IPS-18a (cell line): ENCODE data around the gene GATAD2B.

Experiments used
- H3K27ac ChIP-seq: one replicate; pipeline ENCODE4 v1.5.1; 2013; ENCODE audit warnings: low read length
- H3K27me3 ChIP-seq: one replicate; pipeline ENCODE4 v1.6.1; 2013; ENCODE audit warnings: mild to moderate bottlenecking, low read length; ENCODE audit not compliant: control insufficient read depth, insufficient read depth
- H3K36me3 ChIP-seq: one replicate; pipeline ENCODE4 v1.6.1; 2013; ENCODE audit warnings: low read depth, low read length; ENCODE audit not compliant: control insufficient read depth
- H3K4me1 ChIP-seq: one replicate; pipeline ENCODE4 v1.6.1; 2013; ENCODE audit warnings: low read depth, low read length; ENCODE audit not compliant: control insufficient read depth
- H3K4me3 ChIP-seq: one replicate; pipeline ENCODE4 v1.5.1; 2013; ENCODE audit warnings: low read length
- H3K9ac ChIP-seq: one replicate; pipeline ENCODE4 v1.6.1; 2013; ENCODE audit warnings: mild to moderate bottlenecking, low read length, moderate library complexity
- H3K9me3 ChIP-seq: one replicate; pipeline ENCODE4 v1.6.1; 2013; ENCODE audit warnings: low read depth, low read length; ENCODE audit not compliant: control insufficient read depth

The GATAD2B gene

DNA sequence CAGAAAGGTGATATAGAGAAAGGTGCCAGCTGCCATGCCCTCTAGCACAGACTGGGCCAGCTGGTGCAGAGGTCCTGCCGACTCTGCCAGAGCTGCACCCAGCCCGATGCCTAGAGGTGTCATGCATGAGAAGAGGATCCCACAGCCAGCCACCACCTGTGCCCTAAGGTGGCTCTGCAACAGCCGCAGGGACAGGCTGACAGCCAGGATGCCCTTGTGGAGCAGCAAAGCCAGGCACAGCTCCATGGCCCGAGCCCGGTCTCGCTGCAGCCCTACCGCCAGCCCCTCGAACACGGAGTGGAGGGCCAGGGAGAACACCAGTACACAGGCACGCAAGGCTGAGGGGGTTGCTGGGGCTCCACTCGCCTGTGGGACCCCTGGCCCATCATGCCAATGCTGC is 37.4 kb upstream of the GATAD2B start:
- no peak overlapping the region for H3K9ac ChIP-seq
- H3K36me3 ChIP-seq: peaks cover 20% of the 10 kb centered on the region
- H3K9me3 ChIP-seq: no peaks in the 10 kb centered on the region
- H3K4me1 ChIP-seq: peaks cover 19% of the 10 kb centered on the region
- H3K4me3 ChIP-seq: no peak overlapping the region
- H3K27ac ChIP-seq: no peak overlapping the region
- H3K27me3 ChIP-seq: no peaks in the 10 kb centered on the region

DNA sequence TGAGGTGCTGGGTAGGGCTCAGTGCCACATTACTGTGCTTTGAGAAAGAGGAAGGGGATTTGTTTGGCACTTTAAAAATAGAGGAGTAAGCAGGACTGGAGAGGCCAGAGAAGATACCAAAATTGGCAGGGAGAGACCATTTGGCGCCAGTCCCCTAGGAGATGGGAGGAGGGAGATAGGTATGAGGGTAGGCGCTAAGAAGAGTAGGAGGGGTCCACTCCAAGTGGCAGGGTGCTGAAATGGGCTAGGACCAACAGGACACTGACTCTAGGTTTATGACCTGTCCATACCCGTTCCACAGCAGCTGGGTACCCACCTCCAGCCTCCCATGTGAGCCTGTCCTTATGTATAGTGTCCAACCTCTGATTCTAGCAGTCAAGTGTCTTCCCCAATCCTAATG is 36.7 kb upstream of the GATAD2B start:
- peaks cover 19% of the 10 kb centered on the region for H3K4me1 ChIP-seq
- H3K27ac ChIP-seq: no peak overlapping the region
- H3K9ac ChIP-seq: no peak overlapping the region
- no peaks in the 10 kb centered on the region for H3K9me3 ChIP-seq
- H3K27me3 ChIP-seq: no peaks in the 10 kb centered on the region
- no peak overlapping the region for H3K4me3 ChIP-seq
- H3K36me3 ChIP-seq: peaks cover 20% of the 10 kb centered on the region

GRCh38 chr1:153958961-153959260 is 36.1 kb upstream of the GATAD2B start:
- peaks cover 20% of the 10 kb centered on the region for H3K36me3 ChIP-seq
- no peaks in the 10 kb centered on the region for H3K9me3 ChIP-seq
- peak overlapping the region; percentile 1 for H3K4me3 ChIP-seq
- no peaks in the 10 kb centered on the region for H3K27me3 ChIP-seq
- peaks cover 19% of the 10 kb centered on the region for H3K4me1 ChIP-seq
- H3K9ac ChIP-seq: no peak overlapping the region
- H3K27ac ChIP-seq: no peak overlapping the region

- H3K9me3 ChIP-seq: no peaks in the 10 kb centered on the region
- H3K27me3 ChIP-seq: no peaks in the 10 kb centered on the region
- peaks cover 20% of the 10 kb centered on the region for H3K36me3 ChIP-seq
- peak within 1 kb of the TSS; percentile 90 for H3K4me3 ChIP-seq
- H3K27ac ChIP-seq: peak within 1 kb of the TSS; percentile 19
- peaks cover 19% of the 10 kb centered on the region for H3K4me1 ChIP-seq
- H3K9ac ChIP-seq: peak within 1 kb of the TSS; percentile 71
Observed at GRCh38 chr1:153958111-153958960, 35.6 kb upstream of the GATAD2B start, which contains the start of gene CRTC2. Gene CRTC2, minus strand, starts transcription at chr1:153958612. Its CDS starts 115 bp downstream, at chr1:153958497.

GRCh38 chr1:153957744-153958110 is 35.0 kb upstream of the GATAD2B start:
- Histone ChIP-seq H3K27me3 (no peaks in the 10 kb centered on the region), H3K9me3 (no peaks in the 10 kb centered on the region), H3K9ac (peak overlapping the region; percentile 71), H3K36me3 (peaks cover 20% of the 10 kb centered on the region), H3K4me3 (peak overlapping the region; percentile 90), H3K27ac (peak overlapping the region; percentile 19), H3K4me1 (peaks cover 19% of the 10 kb centered on the region)

GRCh38 chr1:153956997-153957715 is 34.4 kb upstream of the GATAD2B start:
- Histone ChIP-seq H3K27ac (peak overlapping the region; percentile 19), H3K4me1 (peaks cover 19% of the 10 kb centered on the region), H3K9me3 (no peaks in the 10 kb centered on the region), H3K36me3 (peaks cover 26% of the 10 kb centered on the region), H3K4me3 (peak overlapping the region; percentile 90), H3K9ac (peak overlapping the region; percentile 71), H3K27me3 (no peaks in the 10 kb centered on the region)

- H3K4me1 ChIP-seq: peaks cover 10% of the 10 kb centered on the region
- no peak overlapping the region for H3K27ac ChIP-seq
- no peak overlapping the region for H3K4me3 ChIP-seq
- no peak overlapping the region for H3K9ac ChIP-seq
- H3K27me3 ChIP-seq: no peaks in the 10 kb centered on the region
- peaks cover 23% of the 10 kb centered on the region for H3K36me3 ChIP-seq
- H3K9me3 ChIP-seq: no peaks in the 10 kb centered on the region
Observed at GRCh38 chr1:153954826-153955225, 32.1 kb upstream of the GATAD2B start.

DNA sequence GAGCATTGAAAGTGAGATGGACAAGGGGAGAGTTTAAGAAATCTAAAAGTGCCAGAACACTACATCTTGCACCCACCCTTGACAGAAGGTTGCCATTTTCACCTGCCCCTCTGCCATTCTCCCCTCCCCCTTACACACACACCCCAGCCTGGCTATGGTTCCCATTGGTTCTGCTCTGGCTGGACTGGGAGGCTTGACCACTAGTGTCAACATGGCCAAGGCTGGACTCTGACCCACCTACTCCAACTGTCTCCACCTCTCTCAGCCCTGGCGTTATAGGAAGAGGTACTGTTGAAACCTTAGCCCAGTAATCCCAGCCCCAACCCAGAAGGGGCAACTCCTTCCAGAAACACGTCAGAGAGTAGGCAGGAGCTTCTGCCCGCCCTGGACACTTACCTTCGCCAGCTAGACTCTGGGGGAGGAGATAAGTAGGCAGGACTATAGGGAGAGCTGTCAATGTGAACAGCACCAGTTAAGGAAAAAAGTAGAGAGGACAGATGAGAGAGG is 31.1 kb upstream of the GATAD2B start:
- Histone ChIP-seq H3K27ac (no peak overlapping the region), H3K9me3 (no peaks in the 10 kb centered on the region), H3K4me3 (no peak overlapping the region), H3K4me1 (peaks cover 10% of the 10 kb centered on the region), H3K27me3 (no peaks in the 10 kb centered on the region), H3K36me3 (peaks cover 25% of the 10 kb centered on the region), H3K9ac (no peak overlapping the region)

GRCh38 chr1:153951801-153952200 is 29.0 kb upstream of the GATAD2B start:
- H3K9me3 ChIP-seq: no peaks in the 10 kb centered on the region
- no peaks in the 10 kb centered on the region for H3K27me3 ChIP-seq
- no peak overlapping the region for H3K4me3 ChIP-seq
- no peak overlapping the region for H3K9ac ChIP-seq
- no peak overlapping the region for H3K27ac ChIP-seq
- peaks cover 37% of the 10 kb centered on the region for H3K36me3 ChIP-seq
- H3K4me1 ChIP-seq: peaks cover 8% of the 10 kb centered on the region

DNA sequence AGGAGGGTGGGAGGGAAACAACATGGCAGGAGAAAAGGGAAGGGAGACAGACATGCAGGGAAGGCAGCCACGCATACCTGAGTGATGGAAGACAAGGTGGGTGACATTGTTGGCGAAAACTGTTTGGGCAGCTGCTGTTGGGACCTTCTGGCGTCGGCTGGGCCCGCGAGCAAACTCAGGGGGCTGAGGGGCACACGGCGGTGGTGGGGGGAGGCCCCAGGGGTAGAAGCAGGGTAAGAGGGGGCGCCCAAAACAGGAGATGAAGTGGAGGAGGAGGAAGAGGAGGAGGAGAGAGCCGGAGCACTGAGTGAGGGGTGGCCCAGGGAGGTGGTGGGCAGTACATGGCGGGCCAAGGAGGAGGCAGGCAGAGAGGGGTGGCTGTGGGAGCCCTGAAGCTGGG is 28.4 kb upstream of the GATAD2B start:
- H3K9me3 ChIP-seq: no peaks in the 10 kb centered on the region
- no peak overlapping the region for H3K4me3 ChIP-seq
- H3K36me3 ChIP-seq: peaks cover 37% of the 10 kb centered on the region
- no peak overlapping the region for H3K27ac ChIP-seq
- no peak overlapping the region for H3K9ac ChIP-seq
- H3K27me3 ChIP-seq: no peaks in the 10 kb centered on the region
- peaks cover 6% of the 10 kb centered on the region for H3K4me1 ChIP-seq

- H3K27ac ChIP-seq: no peak within 1 kb of the TSS
- H3K9me3 ChIP-seq: no peaks in the 10 kb centered on the region
- H3K4me3 ChIP-seq: peak within 1 kb of the TSS; percentile 66
- H3K36me3 ChIP-seq: peaks cover 37% of the 10 kb centered on the region
- H3K27me3 ChIP-seq: no peaks in the 10 kb centered on the region
- peaks cover 11% of the 10 kb centered on the region for H3K4me1 ChIP-seq
- H3K9ac ChIP-seq: peak within 1 kb of the TSS; percentile 57
Observed at GRCh38 chr1:153946622-153947241, 24.0 kb upstream of the GATAD2B start, which contains the start of gene DENND4B. Gene DENND4B, minus strand, starts transcription at chr1:153946718. Its CDS starts 2,344 bp downstream, at chr1:153944374.
